AG10803 (cell line): ENCODE measurements around the gene SPG21.

Experiments used
- DNase-seq: peaks from one replicate; pipeline ENCODE4 v3.0.0; 2010; ENCODE audit warnings: low read depth
- H3K4me3 ChIP-seq: 2 replicates; pipeline ENCODE4 v1.5.1; 2011; ENCODE audit warnings: mild to moderate bottlenecking, low read length, control low read depth
- TF ChIP-seq, protein P1 (sequence below): conservative IDR thresholded peaks from 2 replicates; pipeline ENCODE4 v1.5.1; 2011; ENCODE audit warnings: mild to moderate bottlenecking, low read length, control low read depth, inconsistent platforms

SPG21 gene

DNA sequence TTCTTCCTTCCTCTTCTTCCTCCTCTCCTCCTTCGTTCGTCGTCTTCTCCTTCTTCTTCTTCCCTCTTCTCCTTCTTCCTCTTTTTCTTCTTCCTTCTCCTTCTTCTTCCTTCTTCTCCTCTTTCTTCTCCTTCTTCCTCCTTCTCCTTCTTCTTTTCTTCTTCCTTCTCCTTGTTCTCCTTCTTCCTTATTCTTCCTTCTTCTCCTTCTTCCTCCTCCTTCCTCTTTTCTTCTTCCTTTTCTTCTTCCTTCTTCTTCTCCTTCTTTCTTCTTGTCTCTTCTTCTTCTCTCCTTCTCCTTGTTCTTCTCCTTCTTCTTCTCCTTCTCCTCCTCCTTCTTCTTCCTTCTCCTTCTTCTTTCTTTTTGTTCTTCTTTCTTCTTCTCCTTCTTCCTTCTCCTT, 35.3 kb downstream of the SPG21 start:
- TF ChIP-seq, protein P1, sequence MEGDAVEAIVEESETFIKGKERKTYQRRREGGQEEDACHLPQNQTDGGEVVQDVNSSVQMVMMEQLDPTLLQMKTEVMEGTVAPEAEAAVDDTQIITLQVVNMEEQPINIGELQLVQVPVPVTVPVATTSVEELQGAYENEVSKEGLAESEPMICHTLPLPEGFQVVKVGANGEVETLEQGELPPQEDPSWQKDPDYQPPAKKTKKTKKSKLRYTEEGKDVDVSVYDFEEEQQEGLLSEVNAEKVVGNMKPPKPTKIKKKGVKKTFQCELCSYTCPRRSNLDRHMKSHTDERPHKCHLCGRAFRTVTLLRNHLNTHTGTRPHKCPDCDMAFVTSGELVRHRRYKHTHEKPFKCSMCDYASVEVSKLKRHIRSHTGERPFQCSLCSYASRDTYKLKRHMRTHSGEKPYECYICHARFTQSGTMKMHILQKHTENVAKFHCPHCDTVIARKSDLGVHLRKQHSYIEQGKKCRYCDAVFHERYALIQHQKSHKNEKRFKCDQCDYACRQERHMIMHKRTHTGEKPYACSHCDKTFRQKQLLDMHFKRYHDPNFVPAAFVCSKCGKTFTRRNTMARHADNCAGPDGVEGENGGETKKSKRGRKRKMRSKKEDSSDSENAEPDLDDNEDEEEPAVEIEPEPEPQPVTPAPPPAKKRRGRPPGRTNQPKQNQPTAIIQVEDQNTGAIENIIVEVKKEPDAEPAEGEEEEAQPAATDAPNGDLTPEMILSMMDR: no peak
- H3K4me3 ChIP-seq: no peak overlapping the region
- no peak for DNase-seq

DNA sequence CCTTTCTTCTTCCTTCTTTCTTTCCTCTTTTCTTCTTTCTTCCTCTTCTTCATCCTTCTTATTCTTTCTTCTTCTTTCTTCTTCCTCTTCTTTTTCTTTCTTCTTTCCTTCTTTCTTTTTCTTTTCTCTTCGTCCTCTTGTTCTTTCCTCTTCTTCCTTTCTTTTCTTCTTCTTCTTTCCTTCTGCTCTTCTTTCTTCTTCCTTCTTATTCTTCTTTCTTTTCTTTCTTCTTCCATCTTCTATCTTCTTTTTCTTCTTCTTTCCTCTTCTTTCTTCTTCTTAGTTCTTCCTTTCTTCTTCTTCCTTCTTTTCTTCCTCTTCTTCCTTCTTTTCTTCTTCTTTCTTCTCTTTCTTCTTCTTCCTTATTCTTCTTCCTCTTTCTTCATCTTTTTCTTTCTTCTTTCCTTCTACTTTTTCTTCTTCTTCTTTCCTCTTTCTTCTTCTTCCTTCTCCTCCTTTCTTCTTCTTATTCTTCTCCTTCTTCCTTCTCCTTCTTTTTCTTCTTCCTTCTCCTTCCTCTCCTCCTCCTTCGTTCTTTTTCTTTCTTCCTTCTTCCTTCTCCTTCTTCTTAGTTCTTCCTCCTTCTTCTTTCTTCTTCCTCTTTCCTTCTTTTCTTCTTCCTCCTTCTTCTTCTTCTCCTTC, 37.8 kb downstream of the SPG21 start:
- no peak overlapping the region for H3K4me3 ChIP-seq
- DNase-seq: no peak
- TF ChIP-seq, protein P1: no peak

DNA sequence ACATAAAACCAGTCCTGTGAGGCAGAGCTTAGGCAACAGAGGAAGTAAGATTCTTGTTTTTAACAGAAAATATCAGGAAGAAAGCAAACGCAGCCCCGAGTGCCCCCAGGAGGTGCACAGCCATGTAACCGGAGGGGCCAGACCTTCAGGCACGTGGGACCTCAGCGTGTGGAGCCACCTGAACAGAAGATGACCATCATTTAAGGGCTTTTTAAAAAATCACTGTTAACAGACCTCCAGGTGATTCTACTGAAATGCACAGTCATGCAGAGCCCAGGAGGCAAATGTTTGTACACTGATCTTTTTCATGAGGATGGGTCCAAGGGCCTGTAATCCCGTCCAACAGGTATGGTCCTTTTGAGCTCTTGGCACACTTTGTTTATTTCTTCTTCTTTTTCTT, 38.8 kb downstream of the SPG21 start:
- no peak for DNase-seq
- TF ChIP-seq, protein P1: no peak
- H3K4me3 ChIP-seq: no peak overlapping the region

DNA sequence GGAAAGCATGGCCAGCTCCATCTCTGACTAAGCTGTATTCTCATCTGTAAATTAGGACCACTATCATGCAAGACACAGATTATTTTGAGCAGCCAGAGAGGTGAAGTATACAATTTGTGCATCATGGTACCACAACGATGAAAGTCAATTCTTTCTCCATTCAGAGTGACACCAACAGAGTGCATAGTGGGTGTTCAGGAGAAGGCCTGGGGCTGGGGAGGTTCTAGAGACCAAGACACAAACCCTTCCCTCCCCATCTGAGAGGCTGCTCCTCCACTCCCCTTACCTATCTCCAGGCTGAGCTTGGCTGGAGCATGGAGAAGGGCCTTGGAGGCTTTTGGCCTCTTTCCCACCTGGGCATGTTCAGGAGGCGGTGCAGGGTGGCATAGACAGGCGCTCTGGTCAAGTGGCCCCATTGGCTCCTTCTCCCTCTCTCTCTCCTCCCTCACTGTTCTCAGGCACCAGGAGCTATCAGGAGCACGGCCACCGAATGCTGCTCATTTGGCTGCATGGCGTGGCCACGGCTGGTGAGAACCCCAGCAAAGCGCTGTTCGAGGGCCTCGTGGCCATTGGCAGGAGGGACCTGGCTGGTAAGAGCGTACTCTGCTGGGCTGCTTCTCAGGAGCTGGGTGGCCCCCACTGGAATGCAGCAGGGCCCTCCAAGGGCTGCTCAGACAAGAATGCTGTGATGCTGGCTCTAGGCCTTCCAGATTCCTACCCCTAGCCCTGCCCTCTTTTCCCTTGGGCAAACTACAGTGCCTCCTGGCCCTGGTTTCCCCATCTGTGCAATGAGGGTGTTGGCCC, 40.1 kb downstream of the SPG21 start:
- DNase-seq: no peak
- TF ChIP-seq, protein P1: no peak
- no peak overlapping the region for H3K4me3 ChIP-seq

DNA sequence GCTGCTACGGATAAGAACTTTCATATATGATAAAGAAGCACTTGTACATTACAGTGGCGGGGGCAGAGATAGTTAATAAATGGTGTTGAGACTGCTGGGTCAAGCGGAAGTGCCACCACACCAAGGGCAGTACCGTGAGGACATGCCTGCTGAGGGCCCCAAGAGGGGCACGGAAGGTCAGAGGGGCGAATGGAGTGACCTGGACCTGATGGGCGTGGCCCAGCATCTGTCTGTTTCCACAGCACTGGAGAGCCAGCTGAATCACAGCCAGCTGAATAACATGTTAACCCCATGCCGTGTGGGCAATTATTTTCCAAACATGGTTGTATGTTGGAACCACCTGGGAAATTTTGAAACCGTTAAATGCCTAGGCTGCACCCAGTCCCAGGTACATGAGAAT, 40.8 kb downstream of the SPG21 start:
- TF ChIP-seq, protein P1: no peak
- DNase-seq: no peak
- no peak overlapping the region for H3K4me3 ChIP-seq

DNA sequence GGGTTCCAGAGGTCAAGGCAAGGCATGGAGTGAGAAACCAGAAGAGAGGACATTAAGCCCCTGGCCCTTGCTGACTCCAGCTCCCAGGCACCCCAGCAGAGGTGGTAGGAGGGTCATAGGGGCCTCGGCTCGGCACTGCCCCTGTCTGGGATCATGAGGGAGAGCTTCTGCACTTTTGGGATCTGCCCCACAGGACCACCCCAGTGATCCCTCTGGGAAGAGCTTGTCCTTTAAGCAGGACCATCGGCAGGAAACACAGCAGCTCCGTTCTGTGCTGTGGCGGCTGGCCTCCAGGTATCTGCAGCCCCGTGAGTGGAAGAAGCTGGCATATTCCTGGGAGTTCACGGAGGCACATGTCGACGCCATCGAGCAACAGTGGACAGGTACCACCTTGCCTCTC, 42.5 kb downstream of the SPG21 start:
- TF ChIP-seq, protein P1: no peak
- DNase-seq: no peak
- H3K4me3 ChIP-seq: no peak overlapping the region

DNA sequence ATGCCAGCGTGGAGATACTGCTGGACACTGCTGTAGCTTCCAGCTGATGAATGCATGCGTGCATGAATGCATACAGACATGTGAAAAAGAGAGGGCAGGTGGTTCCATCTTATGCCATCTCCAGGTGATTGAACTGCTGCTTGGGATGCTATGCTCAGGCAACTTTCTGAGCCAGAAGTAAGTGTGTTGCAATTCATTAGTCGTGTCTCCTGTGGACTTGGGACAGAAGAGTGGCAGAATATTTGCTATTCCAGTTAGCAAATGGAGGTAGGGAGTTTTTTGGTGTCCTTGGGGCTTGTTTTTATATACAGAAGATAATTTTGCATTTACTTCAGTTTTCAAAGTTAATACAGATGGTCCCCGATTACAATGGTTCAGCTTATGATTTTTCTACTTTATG, 44.8 kb downstream of the SPG21 start:
- TF ChIP-seq, protein P1: no peak
- no peak overlapping the region for H3K4me3 ChIP-seq
- DNase-seq: no peak
